IPS-NIHi7 (cell line): Measurements from ENCODE around the gene GPR151.
"Not testable (repeated sequence)": the region's sequence is repeated elsewhere in the genome, so short reads cannot be mapped to it uniquely, and the experiment has no call there.

ENCODE experiments used
- DNase-seq: peaks from one replicate; pipeline ENCODE4 v3.0.0; 2012; ENCODE audit warnings: mixed read lengths; ENCODE audit errors: extremely low spot score

GPR151 gene

GRCh38 chr5:146516151-146516475, at the start of gene GPR151:
Gene GPR151, minus strand, starts transcription at chr5:146516190. Its CDS starts 77 bp downstream, at chr5:146516113.
- no peak for DNase-seq

GRCh38 chr5:146564007-146564762, 48.2 kb upstream of the GPR151 start:
- DNase-seq: no peak

- no peak for DNase-seq
Observed at GRCh38 chr5:146562461-146562860, 46.5 kb upstream of the GPR151 start.

GRCh38 chr5:146561711-146562110, 45.7 kb upstream of the GPR151 start:
- no peak for DNase-seq

- DNase-seq: peak; percentile 56
Observed at GRCh38 chr5:146560205-146560812, 44.3 kb upstream of the GPR151 start.

- not testable (repeated sequence) for DNase-seq
Observed at GRCh38 chr5:146556884-146557283, 40.9 kb upstream of the GPR151 start.

- DNase-seq: no peak
Observed at GRCh38 chr5:146553446-146553845, 37.5 kb upstream of the GPR151 start.

- no peak for DNase-seq
Observed at GRCh38 chr5:146549615-146550014, 33.6 kb upstream of the GPR151 start.

- no peak for DNase-seq
Observed at GRCh38 chr5:146548781-146549449, 32.9 kb upstream of the GPR151 start.

- no peak for DNase-seq
Observed at GRCh38 chr5:146544232-146544631, 28.2 kb upstream of the GPR151 start.

- peak; percentile 81 for DNase-seq
Observed at GRCh38 chr5:146541958-146542849, 26.2 kb upstream of the GPR151 start.

- no peak for DNase-seq
Observed at GRCh38 chr5:146540414-146540813, 24.4 kb upstream of the GPR151 start.

- DNase-seq: no peak
Observed at GRCh38 chr5:146539973-146540372, 24.0 kb upstream of the GPR151 start.

- no peak for DNase-seq
Observed at GRCh38 chr5:146538432-146538831, 22.4 kb upstream of the GPR151 start.

- no peak for DNase-seq
Observed at GRCh38 chr5:146533882-146534281, 17.9 kb upstream of the GPR151 start.

- DNase-seq: peak; percentile 78
Observed at GRCh38 chr5:146533260-146533857, 17.4 kb upstream of the GPR151 start.

- DNase-seq: no peak
Observed at GRCh38 chr5:146529984-146530383, 14.0 kb upstream of the GPR151 start.

- no peak for DNase-seq
Observed at GRCh38 chr5:146528236-146528635, 12.2 kb upstream of the GPR151 start.

GRCh38 chr5:146527785-146528184, 11.8 kb upstream of the GPR151 start:
- DNase-seq: no peak

- DNase-seq: no peak
Observed at GRCh38 chr5:146523698-146524097, 7.7 kb upstream of the GPR151 start.

GRCh38 chr5:146521403-146522106, 5.6 kb upstream of the GPR151 start:
- no peak for DNase-seq
